Adrenal gland (tissue), 19 donors: ENCODE results near the gene DACH2. TPM values are rescaled to one million over a fixed set of nuclear protein-coding genes. Genes with fewer than 3 reads are reported as not detected.

Experiments
- DNase-seq, 7 donors: peaks; one replicate each; pipeline ENCODE4 v3.0.0-alpha.2; 2019 to 2020
- H3K27ac ChIP-seq, 5 donors: fragments of 200-600 bp; sonication (generic) in 4 of 5; 1 replicate in 3 of 5; 2 replicates in 2 of 5; pipeline versions ENCODE4 v1.5.1 to v1.8.0; 2016 to 2020; ENCODE audit warnings: mild to moderate bottlenecking in 1 of 5
- H3K27me3 ChIP-seq: fragments of 200-600 bp; 2 replicates; pipeline ENCODE4 v1.8.0; 2021
- H3K36me3 ChIP-seq, 2 donors: fragments of 200-600 bp; replicated peaks in 1 of 2; 1 replicate in 1 of 2; 2 replicates in 1 of 2; pipeline versions ENCODE4 v1.5.1 to v1.8.0; 2018 to 2022
- H3K4me1 ChIP-seq, 2 donors: fragments of 200-600 bp; replicated peaks in 1 of 2; 1 replicate in 1 of 2; 2 replicates in 1 of 2; pipeline versions ENCODE4 v1.5.1 to v1.8.0; 2018 to 2021
- H3K4me3 ChIP-seq, 4 donors: fragments of 200-600 bp; sonication (generic) in 3 of 4; one replicate each; pipeline ENCODE4 v1.5.1; 2016 to 2018
- H3K9me3 ChIP-seq, 3 donors: fragments of 200-600 bp; sonication (generic) in 1 of 3; replicated peaks in 1 of 3; 1 replicate in 2 of 3; 2 replicates in 1 of 3; pipeline versions ENCODE4 v1.5.1 to v1.8.0; 2016 to 2021
- CTCF ChIP-seq, 6 experiments: fragments of 450-650 bp in 4 of 6; fragments of 200-600 bp in 2 of 6; sonication (generic) in 1 of 6; IDR thresholded peaks; 1 replicate in 5 of 6; 2 replicates in 1 of 6; pipeline versions ENCODE4 v1.5.1 to v1.8.0; 2016 to 2021; ENCODE audit warnings: antibody characterized with exemption in 6 of 6, mild to moderate bottlenecking in 2 of 6, moderate library complexity in 1 of 6
- POLR2A ChIP-seq, 2 donors: fragments of 450-650 bp; IDR thresholded peaks; one replicate each; pipeline ENCODE4 v1.6.1; 2017; ENCODE audit warnings: antibody characterized with exemption in 2 of 2, mild to moderate bottlenecking in 2 of 2, moderate library complexity in 1 of 2
- WGBS, 4 donors: extraction: QIAGEN DNeasy Blood & Tissue Kit in 2 of 4; methylation state at CpG; one replicate each; pipeline versions ENCODE4 v1.1.5 to v1.1.7; 2013 to 2017; 5-methylcytosine and 5-hydroxymethylcytosine counted together
- intact Hi-C, 2 donors: fragments of 100-400 bp; cut with DNase I; formaldehyde crosslinking; loops; one replicate each; pipeline versions ENCODE4 v1.14.1 to v1.15.0; 2022 to 2023
- long read RNA-seq, 10 donors: library from polyadenylated mRNA in 3 of 10; unstranded in 2 of 10; stranded (forward) in 1 of 10; transcript quantifications; one replicate each; pipeline ENCODE4 v2.0.0 and lab custom pipeline, GENCODE V29; 2021 to 2026
- polyA plus RNA-seq, 3 donors: library from polyadenylated mRNA; stranded (reverse); fragments of 200-250 nt in 2 of 3; fragments of 350-450 nt in 1 of 3; fragmentation: Illumina TruSeq in 1 of 3; extraction: RNeasy Lipid Tissue Mini Kit (QIAGEN cat#74804) in 1 of 3; gene quantifications; one replicate each; pipeline ENCODE4 v1.2.3, GENCODE V29; 2013 to 2014
- total RNA-seq, 9 donors: library from RNA; depleted of rRNA in 4 of 9; stranded (reverse); fragments of >200 nt in 4 of 9; fragments of 120-200 nt in 1 of 9; fragmentation: NEBNext Ultra II Directional in 1 of 9; extraction: Animal tissue kit (Norgen Biotek cat#: 25700) in 1 of 9; gene quantifications; one replicate each; pipeline versions ENCODE4 v1.1.0 to v1.2.4, GENCODE V29; 2013 to 2023
- donor health status: healthy with polysubstance abuse.
- donor health status: Bipolar disorder and iron deficiency.
- donor health status: DM: yes; HTN: yes; CAD: no.
- donor health status: DM: no; HTN: no; CAD: no.
- donor health status: DM: no; HTN: no; CAD: no.
- donor health status: DM: yes; HTN: yes; CAD: no.

Gene DACH2
- total RNA-seq, result 1 to 10 TPM in 1 of 9 donors, under 1 TPM in 2, not detected in 6; 0.08 to 7.7 (median 0.09) TPM
- under 1 TPM; 0.08 to 0.15 (median 0.10) TPM for polyA plus RNA-seq
- long read RNA-seq, donor 1, result 0 reads
- long read RNA-seq, donor 2, result 0 reads
- long read RNA-seq, donor 3, result 0 reads
- long read RNA-seq, donor 4, partial matches to known transcripts, result 0 of 1 reads
- long read RNA-seq, donor 4, other reads (novel, unspliced or antisense), result 1 of 1 reads
- long read RNA-seq, donor 5, result 0 reads
- long read RNA-seq, donor 6, result 0 reads
- long read RNA-seq, donor 7, result 0 reads
- long read RNA-seq, donor 8, result 0 reads
- long read RNA-seq, donor 9, result 0 reads
- long read RNA-seq, donor 10, result 0 reads

DNA sequence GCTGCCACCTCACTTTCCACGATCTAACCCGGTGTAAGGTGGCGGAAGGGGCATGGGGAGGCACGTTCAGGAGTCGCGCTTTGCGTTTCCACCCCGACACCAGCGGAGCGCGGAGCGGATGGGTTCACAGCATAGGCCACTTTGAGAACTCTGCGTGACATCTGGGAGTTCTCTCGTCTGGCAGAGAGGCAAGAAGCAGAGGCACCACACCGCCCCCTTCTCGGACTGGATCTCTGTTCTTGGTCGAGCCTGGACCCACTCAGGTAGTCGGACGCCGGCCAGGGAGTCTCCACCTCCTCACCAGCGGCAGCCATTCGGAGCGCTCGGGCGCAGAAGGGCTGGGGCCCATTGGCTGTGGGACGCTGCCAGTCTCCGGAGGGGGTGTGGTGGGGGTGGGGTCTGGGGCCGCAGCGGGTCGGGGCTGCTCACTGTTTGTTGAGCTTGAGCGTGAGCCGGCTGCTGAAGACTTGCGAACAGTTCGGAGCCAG is at the start of gene DACH2:
TSS of gene DACH2 (plus strand) at position 428 of the 488 bp plus-strand sequence.
- peak; percentile 76 to 83 (median 78) for DNase-seq
- 0 to 23% (median 12%) methylated on average over 4 to 34 of the region's 34 CpGs for WGBS, 4 donors
- H3K36me3 ChIP-seq, result no peaks in the 10 kb centered on the region
- TF ChIP-seq POLR2A (IDR thresholded peaks at IDR 0.05), result no peak
- TF ChIP-seq CTCF (IDR thresholded peaks at IDR 0.05), result no peak
- intact Hi-C loops, result no loop called here
- peaks cover 25% of the 10 kb centered on the region for H3K27me3 ChIP-seq
- no peaks in the 10 kb centered on the region for H3K4me1 ChIP-seq
- peak within 1 kb of the TSS in 2 of 4 donors; percentile 12 to 50 for H3K4me3 ChIP-seq
- no peaks in the 10 kb centered on the region for H3K9me3 ChIP-seq
- no peak within 1 kb of the TSS for H3K27ac ChIP-seq

- H3K4me1 ChIP-seq, result no peaks in the 10 kb centered on the region
- H3K4me3 ChIP-seq, result no peak overlapping the region
- intact Hi-C loops, result no loop called here
- no peaks in the 10 kb centered on the region for H3K9me3 ChIP-seq
- H3K27me3 ChIP-seq, result peaks cover 7% of the 10 kb centered on the region
- TF ChIP-seq CTCF (IDR thresholded peaks at IDR 0.05) (no peak), POLR2A (IDR thresholded peaks at IDR 0.05) (no peak)
- DNase-seq, result no peak
- 53 to 87% (median 80%) methylated on average over 2 of the region's 2 CpGs for WGBS, 4 donors
- H3K27ac ChIP-seq, result no peak overlapping the region
- no peaks in the 10 kb centered on the region for H3K36me3 ChIP-seq
These were observed 45.9 kb upstream of the DACH2 start for GRCh38 chrX:86102341-86102740.

DNA sequence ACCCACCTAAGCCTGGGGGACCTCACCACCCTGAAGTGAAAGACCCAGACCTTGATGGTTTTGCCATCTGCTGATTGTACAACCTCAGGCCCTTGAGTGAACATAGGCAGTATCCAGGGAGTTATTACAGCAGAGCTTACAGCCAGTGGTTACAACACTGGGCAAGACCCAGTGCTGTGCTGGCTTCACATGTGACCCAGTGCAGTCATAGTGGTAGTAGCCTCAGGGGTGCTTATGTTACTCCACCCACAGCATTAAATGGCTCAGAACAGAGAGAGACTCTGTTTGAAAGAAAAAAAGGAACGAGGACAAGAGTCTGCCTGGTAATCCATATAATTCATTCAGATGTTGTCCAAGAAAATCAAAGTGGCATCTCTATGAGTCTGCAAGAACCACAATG is 45.2 kb upstream of the DACH2 start:
- Histone ChIP-seq H3K36me3 (no peaks in the 10 kb centered on the region), H3K4me1 (no peaks in the 10 kb centered on the region), H3K27ac (no peak overlapping the region), H3K27me3 (peaks cover 6% of the 10 kb centered on the region), H3K4me3 (no peak overlapping the region), H3K9me3 (no peaks in the 10 kb centered on the region)
- WGBS, 4 donors, result 44 to 86% (median 56%) methylated on average over 1 of the region's 1 CpG
- no peak for DNase-seq
- TF ChIP-seq CTCF (IDR thresholded peaks at IDR 0.05), result no peak
- no peak for TF ChIP-seq POLR2A (IDR thresholded peaks at IDR 0.05)
- intact Hi-C loops, result no loop called here

DNA sequence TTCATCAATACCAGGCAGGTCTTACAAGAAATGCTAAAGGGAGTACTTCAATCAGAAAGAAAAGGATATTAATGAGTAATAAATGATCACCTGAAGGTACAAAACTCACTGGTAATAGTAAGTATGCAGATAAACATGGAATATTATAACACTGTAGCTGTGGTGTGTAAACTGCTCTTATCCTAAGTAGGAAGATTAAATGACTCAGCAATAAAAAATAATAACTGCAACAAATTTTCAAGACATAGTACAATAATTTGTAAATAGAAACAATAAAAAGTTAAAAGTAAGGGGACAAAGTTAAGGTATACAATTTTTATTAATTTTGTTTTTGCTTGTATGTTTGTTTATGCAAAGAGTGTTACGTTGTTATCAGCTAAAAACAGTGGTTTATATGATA is 43.7 kb upstream of the DACH2 start:
- no peak for TF ChIP-seq CTCF (IDR thresholded peaks at IDR 0.05)
- peaks cover 6% of the 10 kb centered on the region for H3K27me3 ChIP-seq
- intact Hi-C loops, result no loop called here

More for the DNA sequence above, 43.7 kb upstream of the DACH2 start:
- H3K4me1 ChIP-seq, result no peaks in the 10 kb centered on the region
- no peak overlapping the region for H3K27ac ChIP-seq
- no peaks in the 10 kb centered on the region for H3K9me3 ChIP-seq
- no peak overlapping the region for H3K4me3 ChIP-seq
- WGBS, 4 donors, result 79 to 89% (median 87%) methylated on average over 1 of the region's 1 CpG
- H3K36me3 ChIP-seq, result no peaks in the 10 kb centered on the region
- DNase-seq, result no peak
